OCI-LY3 (cell line): Measurements from ENCODE around the gene CTDSPL.

Experiments
- EZH2phosphoT487 ChIP-seq: fragments of 200-600 bp; shearing (Covaris generic); IDR thresholded peaks from 2 replicates; pipeline ENCODE4 v1.6.1; 2018; ENCODE audit warnings: antibody characterized with exemption, mixed run types, low read depth
- TF ChIP-seq, protein P1 (sequence below): fragments of 200-600, 300-600 bp; sonication (generic); IDR thresholded peaks from 2 replicates; pipeline ENCODE4 v1.5.1; 2014; ENCODE audit warnings: antibody characterized with exemption, low read length, low read depth

- no peak for TF ChIP-seq EZH2phosphoT487
- TF ChIP-seq, protein P1, sequence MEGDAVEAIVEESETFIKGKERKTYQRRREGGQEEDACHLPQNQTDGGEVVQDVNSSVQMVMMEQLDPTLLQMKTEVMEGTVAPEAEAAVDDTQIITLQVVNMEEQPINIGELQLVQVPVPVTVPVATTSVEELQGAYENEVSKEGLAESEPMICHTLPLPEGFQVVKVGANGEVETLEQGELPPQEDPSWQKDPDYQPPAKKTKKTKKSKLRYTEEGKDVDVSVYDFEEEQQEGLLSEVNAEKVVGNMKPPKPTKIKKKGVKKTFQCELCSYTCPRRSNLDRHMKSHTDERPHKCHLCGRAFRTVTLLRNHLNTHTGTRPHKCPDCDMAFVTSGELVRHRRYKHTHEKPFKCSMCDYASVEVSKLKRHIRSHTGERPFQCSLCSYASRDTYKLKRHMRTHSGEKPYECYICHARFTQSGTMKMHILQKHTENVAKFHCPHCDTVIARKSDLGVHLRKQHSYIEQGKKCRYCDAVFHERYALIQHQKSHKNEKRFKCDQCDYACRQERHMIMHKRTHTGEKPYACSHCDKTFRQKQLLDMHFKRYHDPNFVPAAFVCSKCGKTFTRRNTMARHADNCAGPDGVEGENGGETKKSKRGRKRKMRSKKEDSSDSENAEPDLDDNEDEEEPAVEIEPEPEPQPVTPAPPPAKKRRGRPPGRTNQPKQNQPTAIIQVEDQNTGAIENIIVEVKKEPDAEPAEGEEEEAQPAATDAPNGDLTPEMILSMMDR: no peak
Measured at GRCh38 chr3:37956723-37957538, 95.3 kb downstream of the CTDSPL start.
